Measurements from ENCODE around the gene FKBP1B. TPM values are rescaled to one million over a fixed set of nuclear protein-coding genes. Genes with fewer than 3 reads are reported as not detected.
"Not testable (repeated sequence)": the region's sequence is repeated elsewhere in the genome, so short reads cannot be mapped to it uniquely, and the experiment has no call there.

Gene FKBP1B
- total RNA-seq, 1 donor from 2014 or later: 26.0 TPM

- TF ChIP-seq CTCF (IDR thresholded peaks at IDR 0.05; ENCODE audit: insufficient read depth, low read length, poor library complexity, severe bottlenecking): no peak
- DNase-seq (ENCODE audit: low read depth): peak; percentile 51
- Histone ChIP-seq H3K36me3 (ENCODE audit: control insufficient read depth, insufficient read depth, low read length) (peaks cover 2% of the 10 kb centered on the region), H3K27me3 (ENCODE audit: control insufficient read depth, insufficient read depth, low read length) (no peaks in the 10 kb centered on the region), H3K4me3 (ENCODE audit: low read depth, low read length) (peak within 1 kb of the TSS; percentile 66)
Observed at GRCh38 chr2:24084386-24085199, 35.1 kb downstream of the FKBP1B start, which contains the start of gene TP53I3. TP53I3 (minus strand) TSS chr2:24084834; CDS start chr2:24084326, 508 bp downstream.

GRCh38 chr2:24085200-24085489, 35.6 kb downstream of the FKBP1B start:
- no peaks in the 10 kb centered on the region for H3K27me3 ChIP-seq (ENCODE audit: control insufficient read depth, insufficient read depth, low read length)
- no peak for DNase-seq (ENCODE audit: low read depth)
- H3K36me3 ChIP-seq (ENCODE audit: control insufficient read depth, insufficient read depth, low read length): peaks cover 2% of the 10 kb centered on the region
- TF ChIP-seq CTCF (IDR thresholded peaks at IDR 0.05; ENCODE audit: insufficient read depth, low read length, poor library complexity, severe bottlenecking): no peak
- peak overlapping the region; percentile 66 for H3K4me3 ChIP-seq (ENCODE audit: low read depth, low read length)

DNA sequence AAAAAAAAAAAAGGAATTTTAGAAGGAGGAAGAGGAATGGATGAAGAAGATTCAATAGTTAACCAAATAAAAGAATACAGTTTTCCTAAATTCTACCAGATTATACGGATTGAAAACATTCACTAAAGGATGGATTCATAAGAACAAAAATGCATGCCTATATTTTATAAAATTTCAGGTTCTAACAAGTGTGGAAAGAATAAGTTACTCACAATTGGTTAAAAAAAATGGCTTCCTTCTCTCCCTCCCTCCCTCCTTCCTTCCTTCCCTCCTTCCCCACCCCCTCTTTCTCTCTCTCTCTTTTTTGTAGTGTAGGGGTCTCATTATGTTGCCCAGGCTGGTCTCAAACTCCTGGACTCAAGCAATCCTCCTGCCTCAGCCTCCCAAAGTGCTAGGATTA, 36.7 kb downstream of the FKBP1B start:
- TF ChIP-seq CTCF (IDR thresholded peaks at IDR 0.05; ENCODE audit: insufficient read depth, low read length, poor library complexity, severe bottlenecking): no peak
- Histone ChIP-seq H3K36me3 (ENCODE audit: control insufficient read depth, insufficient read depth, low read length) (peaks cover 2% of the 10 kb centered on the region), H3K4me3 (ENCODE audit: low read depth, low read length) (no peak overlapping the region), H3K27me3 (ENCODE audit: control insufficient read depth, insufficient read depth, low read length) (no peaks in the 10 kb centered on the region)
- DNase-seq (ENCODE audit: low read depth): no peak

- no peak overlapping the region for H3K4me3 ChIP-seq (ENCODE audit: low read depth, low read length)
- no peak for TF ChIP-seq CTCF (IDR thresholded peaks at IDR 0.05; ENCODE audit: insufficient read depth, low read length, poor library complexity, severe bottlenecking)
Observed at GRCh38 chr2:24087032-24087431, 37.5 kb downstream of the FKBP1B start.

GRCh38 chr2:24088821-24089359, 39.3 kb downstream of the FKBP1B start:
- DNase-seq (ENCODE audit: low read depth): no peak
- TF ChIP-seq CTCF (IDR thresholded peaks at IDR 0.05; ENCODE audit: insufficient read depth, low read length, poor library complexity, severe bottlenecking): no peak
- H3K36me3 ChIP-seq (ENCODE audit: control insufficient read depth, insufficient read depth, low read length): no peaks in the 10 kb centered on the region
- no peaks in the 10 kb centered on the region for H3K27me3 ChIP-seq (ENCODE audit: control insufficient read depth, insufficient read depth, low read length)
- H3K4me3 ChIP-seq (ENCODE audit: low read depth, low read length): no peak overlapping the region

More at GRCh38 chr2:24087032-24087431, 37.5 kb downstream of the FKBP1B start:
- no peak for DNase-seq (ENCODE audit: low read depth)
- Histone ChIP-seq H3K27me3 (ENCODE audit: control insufficient read depth, insufficient read depth, low read length) (no peaks in the 10 kb centered on the region), H3K36me3 (ENCODE audit: control insufficient read depth, insufficient read depth, low read length) (peaks cover 1% of the 10 kb centered on the region)

DNA sequence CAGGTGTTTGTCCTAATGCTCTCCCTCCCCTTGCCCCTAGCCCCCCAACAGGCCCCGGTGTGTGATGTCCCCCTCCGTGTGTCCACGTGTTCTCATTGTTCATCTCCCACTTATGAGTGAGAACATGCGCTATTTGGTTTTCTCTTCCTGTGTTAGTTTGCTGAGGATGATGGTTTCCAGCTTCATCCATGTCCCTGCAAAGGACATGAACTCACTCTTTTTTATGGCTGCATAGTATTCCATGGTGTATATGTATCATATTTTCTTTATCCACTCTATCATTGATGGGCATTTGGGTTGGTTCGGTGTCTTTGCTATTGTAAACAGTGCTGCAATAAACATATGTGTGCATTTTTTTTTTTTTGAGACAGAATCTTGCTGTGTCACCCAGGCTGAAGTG, 43.7 kb downstream of the FKBP1B start:
- H3K4me3 ChIP-seq (ENCODE audit: low read depth, low read length); H3K36me3 ChIP-seq (ENCODE audit: control insufficient read depth, insufficient read depth, low read length); DNase-seq (ENCODE audit: low read depth): not testable (repeated sequence)

GRCh38 chr2:24095171-24095677, 45.7 kb downstream of the FKBP1B start:
- H3K4me3 ChIP-seq (ENCODE audit: low read depth, low read length); H3K36me3 ChIP-seq (ENCODE audit: control insufficient read depth, insufficient read depth, low read length); DNase-seq (ENCODE audit: low read depth); H3K27me3 ChIP-seq (ENCODE audit: control insufficient read depth, insufficient read depth, low read length): not testable (repeated sequence)

More for the DNA sequence above, 43.7 kb downstream of the FKBP1B start:
- not testable (repeated sequence) for H3K27me3 ChIP-seq (ENCODE audit: control insufficient read depth, insufficient read depth, low read length)

DNA sequence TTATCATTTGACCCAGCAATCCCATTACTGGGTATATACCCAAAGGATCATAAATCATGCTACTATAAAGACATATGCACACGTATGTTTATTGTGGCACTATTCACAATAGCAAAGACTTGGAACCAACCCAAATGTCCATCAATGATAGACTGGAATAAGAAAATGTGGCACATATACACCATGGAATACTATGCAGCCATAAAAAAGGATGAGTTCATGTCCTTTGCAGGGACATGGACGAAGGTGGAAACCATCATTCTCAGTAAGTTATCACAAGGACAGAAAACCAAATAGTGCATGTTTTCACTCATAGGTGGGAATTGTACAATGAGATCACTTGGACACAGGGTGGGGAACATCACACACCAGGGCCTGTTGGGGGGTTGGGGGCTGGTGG, 51.2 kb downstream of the FKBP1B start:
- DNase-seq (ENCODE audit: low read depth); H3K4me3 ChIP-seq (ENCODE audit: low read depth, low read length); H3K27me3 ChIP-seq (ENCODE audit: control insufficient read depth, insufficient read depth, low read length); H3K36me3 ChIP-seq (ENCODE audit: control insufficient read depth, insufficient read depth, low read length): not testable (repeated sequence)
